H9 (cell line): ENCODE measurements around the gene WHRN. TPM values are rescaled to one million over a fixed set of nuclear protein-coding genes. Genes with fewer than 3 reads are reported as not detected.

Source experiments
- DNase-seq: peaks from one replicate; pipeline ENCODE4 v3.0.0-alpha.2; 2017
- H2AFZ ChIP-seq: one replicate; pipeline ENCODE4 v1.6.1; 2013; ENCODE audit warnings: mild to moderate bottlenecking, low read length, control low read depth, moderate library complexity
- H2AK5ac ChIP-seq: 2 replicates; pipeline ENCODE4 v1.6.1; 2013; ENCODE audit warnings: low read length, control low read depth, mixed read lengths; ENCODE audit not compliant: insufficient read length
- H2BK120ac ChIP-seq: one replicate; pipeline ENCODE4 v1.6.1; 2013; ENCODE audit warnings: low read depth, mild to moderate bottlenecking, low read length, control low read depth, inconsistent platforms; ENCODE audit not compliant: poor library complexity, severe bottlenecking
- H2BK12ac ChIP-seq: 2 replicates; pipeline ENCODE4 v1.6.1; 2013; ENCODE audit warnings: low read length, control low read depth, mixed read lengths, low read depth; ENCODE audit not compliant: insufficient read length
- H2BK15ac ChIP-seq: 2 replicates; pipeline ENCODE4 v1.6.1; 2013; ENCODE audit warnings: low read depth, low read length, control low read depth
- H2BK20ac ChIP-seq: one replicate; pipeline ENCODE4 v1.6.1; 2013; ENCODE audit warnings: low read depth, mild to moderate bottlenecking, low read length, control low read depth, inconsistent platforms; ENCODE audit not compliant: poor library complexity, severe bottlenecking
- H2BK5ac ChIP-seq: 2 replicates; pipeline ENCODE4 v1.6.1; 2013; ENCODE audit warnings: low read length, control low read depth, mixed read lengths; ENCODE audit not compliant: insufficient read length
- H3K14ac ChIP-seq: 2 replicates; pipeline ENCODE4 v1.6.1; 2013; ENCODE audit warnings: low read length, control low read depth; ENCODE audit not compliant: insufficient read depth
- H3K18ac ChIP-seq: 2 replicates; pipeline ENCODE4 v1.6.1; 2013; ENCODE audit warnings: low read depth, mild to moderate bottlenecking, mixed read lengths, low read length, control low read depth; ENCODE audit not compliant: insufficient read length
- H3K23ac ChIP-seq: 2 replicates; pipeline ENCODE4 v1.6.1; 2013; ENCODE audit warnings: low read length, control low read depth, mixed read lengths, low read depth; ENCODE audit not compliant: insufficient read length
- H3K23me2 ChIP-seq: 2 replicates; pipeline ENCODE4 v1.6.1; 2013; ENCODE audit warnings: low read depth, mild to moderate bottlenecking, mixed read lengths, low read length, control low read depth; ENCODE audit not compliant: insufficient read length, poor library complexity, severe bottlenecking
- H3K27ac ChIP-seq: 2 replicates; pipeline ENCODE4 v1.5.1; 2013; ENCODE audit warnings: low read length, control low read depth, mixed read lengths, low read depth; ENCODE audit not compliant: insufficient read length
- H3K27me3 ChIP-seq: 2 replicates; pipeline ENCODE4 v1.6.1; 2013; ENCODE audit warnings: low read length, control low read depth, inconsistent platforms; ENCODE audit not compliant: insufficient read depth
- H3K4ac ChIP-seq: 2 replicates; pipeline ENCODE4 v1.6.1; 2013; ENCODE audit warnings: low read depth, mild to moderate bottlenecking, control low read depth, inconsistent platforms, low read length, moderate library complexity
- H3K4me1 ChIP-seq: 2 replicates; pipeline ENCODE4 v1.6.1; 2013; ENCODE audit warnings: low read length, control low read depth, inconsistent platforms; ENCODE audit not compliant: insufficient read depth
- H3K4me2 ChIP-seq: 2 replicates; pipeline ENCODE4 v1.6.1; 2013; ENCODE audit warnings: low read length, control low read depth, mixed read lengths; ENCODE audit not compliant: insufficient read length, insufficient read depth
- H3K56ac ChIP-seq: 2 replicates; pipeline ENCODE4 v1.6.1; 2013; ENCODE audit warnings: low read depth, mild to moderate bottlenecking, mixed read lengths, low read length, control low read depth; ENCODE audit not compliant: insufficient read length
- H3K79me1 ChIP-seq: 2 replicates; pipeline ENCODE4 v1.6.1; 2013; ENCODE audit warnings: low read depth, mild to moderate bottlenecking, moderate library complexity, low read length, control low read depth, inconsistent platforms; ENCODE audit not compliant: insufficient read depth, poor library complexity, severe bottlenecking
- H3K79me2 ChIP-seq: 2 replicates; pipeline ENCODE4 v1.6.1; 2013; ENCODE audit warnings: low read length, control low read depth, inconsistent platforms; ENCODE audit not compliant: insufficient read depth
- H3K9ac ChIP-seq: 2 replicates; pipeline ENCODE4 v1.6.1; 2013; ENCODE audit warnings: low read length, control low read depth, mixed read lengths; ENCODE audit not compliant: insufficient read length; ENCODE audit errors: extremely low read depth
- H3K9me3 ChIP-seq: one replicate; pipeline ENCODE4 v1.6.1; 2013; ENCODE audit warnings: low read depth, low read length, inconsistent platforms; ENCODE audit not compliant: control insufficient read depth
- H3T11ph ChIP-seq: one replicate; pipeline ENCODE4 v1.6.1; 2013; ENCODE audit warnings: mild to moderate bottlenecking, low read length, control low read depth, inconsistent platforms
- H4K20me1 ChIP-seq: one replicate; pipeline ENCODE4 v1.6.1; 2013; ENCODE audit not compliant: control insufficient read depth, insufficient read length, insufficient read depth
- H4K5ac ChIP-seq: 2 replicates; pipeline ENCODE4 v1.6.1; 2013; ENCODE audit warnings: low read depth, mild to moderate bottlenecking, mixed read lengths, low read length, control low read depth; ENCODE audit not compliant: insufficient read length
- H4K8ac ChIP-seq: replicated peaks from 2 replicates; pipeline ENCODE4 v1.6.1; 2013; ENCODE audit warnings: low read length, control low read depth, mixed read lengths, low read depth; ENCODE audit not compliant: insufficient read length
- H4K91ac ChIP-seq: 2 replicates; pipeline ENCODE4 v1.6.1; 2013; ENCODE audit warnings: low read depth, mild to moderate bottlenecking, moderate library complexity, mixed read lengths, low read length, control low read depth; ENCODE audit not compliant: insufficient read length
- H3K27ac Mint-ChIP-seq, 3 experiments: 2 replicates in 2 of 3; 3 replicates in 1 of 3; pipeline ENCODE4 v1.8.0; 2020 to 2021; ENCODE audit warnings: mixed read lengths in 3 of 3, mild to moderate bottlenecking in 1 of 3, moderate library complexity in 1 of 3
- H3K27me3 Mint-ChIP-seq: 2 replicates; pipeline ENCODE4 v1.8.0; 2021; ENCODE audit warnings: low read depth, mild to moderate bottlenecking, moderate library complexity, mixed read lengths
- H3K36me3 Mint-ChIP-seq, 3 experiments: 2 replicates in 2 of 3; 3 replicates in 1 of 3; pipeline ENCODE4 v1.8.0; 2020 to 2021; ENCODE audit warnings: low read depth in 3 of 3, mixed read lengths in 3 of 3; ENCODE audit not compliant: insufficient read depth in 1 of 3
- H3K4me1 Mint-ChIP-seq, 2 experiments: 2 replicates each; pipeline ENCODE4 v1.8.0; 2020; ENCODE audit warnings: mixed read lengths in 2 of 2
- H3K4me3 Mint-ChIP-seq, 2 experiments: 2 replicates in 1 of 2; 3 replicates in 1 of 2; pipeline ENCODE4 v1.8.0; 2020 to 2021; ENCODE audit warnings: mild to moderate bottlenecking in 2 of 2, mixed read lengths in 2 of 2, moderate library complexity in 1 of 2
- H3K9me3 Mint-ChIP-seq, 2 experiments: 2 replicates in 1 of 2; 3 replicates in 1 of 2; pipeline ENCODE4 v1.8.0; 2020; ENCODE audit warnings: mild to moderate bottlenecking in 2 of 2, mixed read lengths in 2 of 2, moderate library complexity in 1 of 2
- CTCF ChIP-seq: fragments of 200-600 bp; sonication (generic); conservative IDR thresholded peaks from 3 replicates; pipeline ENCODE4 v1.8.0; 2021; ENCODE audit warnings: antibody characterized with exemption, mild to moderate bottlenecking
- WGBS: extraction: QIAGEN DNeasy Blood & Tissue Kit; methylation state at CpG from one replicate; pipeline ENCODE4 v1.1.7; 2013; ENCODE audit warnings: missing lambda C conversion rate, low lambda C conversion rate, mixed read lengths; ENCODE audit not compliant: insufficient read length; ENCODE audit errors: extremely low coverage; 5-methylcytosine and 5-hydroxymethylcytosine counted together
- total RNA-seq: library from RNA; stranded (reverse); gene quantifications from 2 replicates; pipeline ENCODE4 v1.2.1, GENCODE V29; 2021

The WHRN gene
- total RNA-seq, 1 experiment from 2014 or later: 2.2 TPM

- no peak overlapping the region for H3K14ac ChIP-seq
- H3K18ac ChIP-seq: no peak overlapping the region
- H3K9me3 Mint-ChIP-seq: no peaks in the 10 kb centered on the region
- no peak overlapping the region for H3K27ac Mint-ChIP-seq
- no peak overlapping the region for H4K5ac ChIP-seq
- H2BK12ac ChIP-seq: no peak overlapping the region
- peaks cover 5% of the 10 kb centered on the region; the same call in 1 of the 2 replicates for H3K4me1 ChIP-seq
- no peak overlapping the region for H2BK120ac ChIP-seq
- H3K27ac ChIP-seq: no peak overlapping the region
- H3T11ph ChIP-seq: no peak overlapping the region
- no CpG with 5 or more reads among the region's 5 CpGs for WGBS
- no peak overlapping the region for H3K4me2 ChIP-seq
- H3K9me3 ChIP-seq: no peaks in the 10 kb centered on the region
- TF ChIP-seq CTCF: no peak
- no peak overlapping the region for H3K23ac ChIP-seq
- no peaks in the 10 kb centered on the region for H4K20me1 ChIP-seq
- no peaks in the 10 kb centered on the region for H3K23me2 ChIP-seq
- no peak overlapping the region for H4K91ac ChIP-seq
- no peaks in the 10 kb centered on the region for H3K79me1 ChIP-seq
- H3K4ac ChIP-seq: no peak overlapping the region
- no peak overlapping the region for H2BK5ac ChIP-seq
- no peaks in the 10 kb centered on the region for H3K79me2 ChIP-seq
- no peak overlapping the region for H2AK5ac ChIP-seq
- peak; percentile 13 for DNase-seq
- H3K4me3 Mint-ChIP-seq: no peak overlapping the region
- H3K36me3 Mint-ChIP-seq: no peaks in the 10 kb centered on the region; a peak in 1 of 7 replicates
- H2AFZ ChIP-seq: no peak overlapping the region
- no peak overlapping the region for H4K8ac ChIP-seq
- no peak overlapping the region for H2BK20ac ChIP-seq
- no peak overlapping the region for H3K9ac ChIP-seq
- H3K27me3 Mint-ChIP-seq: peaks cover 11% of the 10 kb centered on the region
- H3K56ac ChIP-seq: no peak overlapping the region
- H2BK15ac ChIP-seq: no peak overlapping the region
- H3K4me1 Mint-ChIP-seq: peaks cover 22 to 24% of the 10 kb centered on the region in 2 experiments
- H3K27me3 ChIP-seq: no peaks in the 10 kb centered on the region
Measured at GRCh38 chr9:114459464-114459863, 45.8 kb downstream of the WHRN start.
